Neuronal stem cell (in vitro differentiated cells): Measurements from ENCODE around the gene ACOT8.

Source experiments
- DNase-seq: peaks from one replicate; pipeline ENCODE4 v3.0.0-alpha.2; 2013; ENCODE audit warnings: low spot score
- H2AFZ ChIP-seq: one replicate; pipeline ENCODE4 v1.6.1; 2013; ENCODE audit warnings: mild to moderate bottlenecking, low read length, inconsistent platforms
- H2AK5ac ChIP-seq: 2 replicates; pipeline ENCODE4 v1.6.1; 2013; ENCODE audit warnings: low read depth, mild to moderate bottlenecking, inconsistent platforms, low read length, moderate library complexity, mixed read lengths
- H2BK120ac ChIP-seq: 2 replicates; pipeline ENCODE4 v1.6.1; 2013; ENCODE audit warnings: low read depth, mild to moderate bottlenecking, inconsistent platforms, low read length, moderate library complexity, mixed read lengths
- H2BK12ac ChIP-seq: one replicate; pipeline ENCODE4 v1.6.1; 2013; ENCODE audit warnings: low read length, inconsistent platforms
- H2BK15ac ChIP-seq: 2 replicates; pipeline ENCODE4 v1.6.1; 2013; ENCODE audit warnings: mild to moderate bottlenecking, low read length, inconsistent platforms, mixed read lengths
- H2BK5ac ChIP-seq: one replicate; pipeline ENCODE4 v1.6.1; 2013; ENCODE audit warnings: inconsistent platforms, mild to moderate bottlenecking, low read length, moderate library complexity
- H3K14ac ChIP-seq: one replicate; pipeline ENCODE4 v1.6.1; 2013; ENCODE audit warnings: low read length, inconsistent platforms
- H3K18ac ChIP-seq: 2 replicates; pipeline ENCODE4 v1.6.1; 2013; ENCODE audit warnings: low read length, inconsistent platforms
- H3K23ac ChIP-seq: 2 replicates; pipeline ENCODE4 v1.6.1; 2013; ENCODE audit warnings: low read depth, mild to moderate bottlenecking, mixed read lengths, low read length, inconsistent platforms; ENCODE audit not compliant: poor library complexity
- H3K27ac ChIP-seq: replicated peaks from 3 replicates; pipeline ENCODE4 v1.5.1; 2013; ENCODE audit warnings: low read length, inconsistent platforms
- H3K27me3 ChIP-seq, 3 experiments: 2 replicates each; pipeline ENCODE4 v1.6.1; 2013; ENCODE audit warnings: low read length in 3 of 3, mild to moderate bottlenecking in 2 of 3, inconsistent platforms in 1 of 3, low read depth in 1 of 3, mixed read lengths in 1 of 3, moderate library complexity in 1 of 3; ENCODE audit not compliant: control insufficient read depth in 3 of 3, insufficient read depth in 3 of 3
- H3K36me3 ChIP-seq, 2 donors: replicated peaks in 1 of 2; 2 replicates each; pipeline ENCODE4 v1.6.1; 2013; ENCODE audit warnings: low read length in 2 of 2; ENCODE audit not compliant: control insufficient read depth in 2 of 2, insufficient read depth in 2 of 2
- H3K4ac ChIP-seq: 2 replicates; pipeline ENCODE4 v1.6.1; 2013; ENCODE audit warnings: inconsistent platforms, mild to moderate bottlenecking, low read length, moderate library complexity
- H3K4me1 ChIP-seq, 2 donors: 1 replicate in 1 of 2; 2 replicates in 1 of 2; pipeline ENCODE4 v1.6.1; 2013; ENCODE audit warnings: low read length in 2 of 2, low read depth in 1 of 2; ENCODE audit not compliant: control insufficient read depth in 2 of 2, insufficient read depth in 1 of 2
- H3K4me2 ChIP-seq: one replicate; pipeline ENCODE4 v1.6.1; 2013; ENCODE audit warnings: mild to moderate bottlenecking, low read length, inconsistent platforms; ENCODE audit not compliant: insufficient read depth, poor library complexity, severe bottlenecking
- H3K4me3 ChIP-seq, 2 donors: 2 replicates each; pipeline ENCODE4 v1.5.1; 2013; ENCODE audit warnings: low read length in 2 of 2, mild to moderate bottlenecking in 2 of 2, inconsistent platforms in 1 of 2, moderate library complexity in 1 of 2
- H3K79me1 ChIP-seq: one replicate; pipeline ENCODE4 v1.6.1; 2013; ENCODE audit warnings: low read depth, mild to moderate bottlenecking, inconsistent platforms, low read length, moderate library complexity
- H3K9ac ChIP-seq: one replicate; pipeline ENCODE4 v1.6.1; 2013; ENCODE audit warnings: mild to moderate bottlenecking, low read depth, low read length, inconsistent platforms; ENCODE audit not compliant: poor library complexity
- H3K9me3 ChIP-seq, 2 donors: replicated peaks in 1 of 2; 2 replicates each; pipeline versions ENCODE3 to v1.6.1; 2013; ENCODE audit warnings: low read length in 2 of 2, mild to moderate bottlenecking in 2 of 2, inconsistent platforms in 1 of 2, low read depth in 1 of 2, mixed read lengths in 1 of 2, moderate library complexity in 1 of 2; ENCODE audit not compliant: control insufficient read depth in 2 of 2, insufficient read depth in 1 of 2
- H4K8ac ChIP-seq: one replicate; pipeline ENCODE4 v1.6.1; 2013; ENCODE audit warnings: low read depth, mild to moderate bottlenecking, inconsistent platforms, low read length, moderate library complexity
- H4K91ac ChIP-seq: one replicate; pipeline ENCODE4 v1.6.1; 2013; ENCODE audit warnings: low read length, low read depth, mild to moderate bottlenecking, inconsistent platforms; ENCODE audit not compliant: poor library complexity
- WGBS, 2 donors: extraction: QIAGEN DNeasy Blood & Tissue Kit; methylation state at CpG; one replicate each; pipeline ENCODE4 v1.1.7; 2013; ENCODE audit warnings: missing lambda C conversion rate in 2 of 2, mixed read lengths in 1 of 2; ENCODE audit not compliant: insufficient read length in 2 of 2, insufficient replicate concordance in 1 of 2; ENCODE audit errors: extremely low coverage in 2 of 2; 5-methylcytosine and 5-hydroxymethylcytosine counted together

Gene ACOT8

GRCh38 chr20:45823949-45824835, 33.0 kb downstream of the ACOT8 start:
- H2BK5ac ChIP-seq: peak overlapping the region; percentile 39
- H4K91ac ChIP-seq: no peak overlapping the region
- H3K9me3 ChIP-seq: peaks cover 0 to 3% of the 10 kb centered on the region in 2 donors
- H2AFZ ChIP-seq: peak overlapping the region; percentile 77
- H3K4me3 ChIP-seq: peak overlapping the region in 1 of 2 donors; percentile 10
- no peak overlapping the region for H3K9ac ChIP-seq
- H2BK120ac ChIP-seq: peak overlapping the region; percentile 61
- H3K36me3 ChIP-seq: no peaks in the 10 kb centered on the region
- H3K18ac ChIP-seq: peak overlapping the region; percentile 87
- no peak overlapping the region for H3K27ac ChIP-seq
- H2BK12ac ChIP-seq: peak overlapping the region; percentile 98
- H4K8ac ChIP-seq: peak overlapping the region; percentile 23
- peaks cover 0 to 24% (median 3%) of the 10 kb centered on the region in 3 experiments for H3K27me3 ChIP-seq
- H3K23ac ChIP-seq: peak overlapping the region; percentile 95
- H3K4ac ChIP-seq: peak overlapping the region; percentile 76
- DNase-seq: no peak
- H2BK15ac ChIP-seq: peak overlapping the region; percentile 64
- peak overlapping the region; percentile 23 for H3K4me2 ChIP-seq
- H3K4me1 ChIP-seq: peaks cover 9 to 15% of the 10 kb centered on the region in 2 donors
- H2AK5ac ChIP-seq: peak overlapping the region; percentile 81
- H3K79me1 ChIP-seq: no peaks in the 10 kb centered on the region
- WGBS, 2 donors: no CpG with 5 or more reads among the region's 57 CpGs
- H3K14ac ChIP-seq: peak overlapping the region; percentile 63

- H2BK12ac ChIP-seq: no peak overlapping the region
These were observed 34.3 kb downstream of the ACOT8 start for GRCh38 chr20:45822857-45823256.

GRCh38 chr20:45821947-45822346, 35.2 kb downstream of the ACOT8 start:
- no peak overlapping the region for H4K91ac ChIP-seq
- no peak overlapping the region for H2BK12ac ChIP-seq
- WGBS, 2 donors: no CpG with 5 or more reads among the region's 2 CpGs
- no peak overlapping the region for H3K18ac ChIP-seq
- H3K4me2 ChIP-seq: no peak overlapping the region
- no peak overlapping the region for H2BK15ac ChIP-seq
- DNase-seq: no peak
- no peak overlapping the region for H4K8ac ChIP-seq
- no peak overlapping the region for H2AFZ ChIP-seq
- no peak overlapping the region for H3K4me3 ChIP-seq
- H2AK5ac ChIP-seq: no peak overlapping the region
- no peak overlapping the region for H3K9ac ChIP-seq
- no peak overlapping the region for H3K23ac ChIP-seq
- H3K4ac ChIP-seq: no peak overlapping the region
- H3K79me1 ChIP-seq: no peaks in the 10 kb centered on the region
- H2BK5ac ChIP-seq: no peak overlapping the region
- H3K27ac ChIP-seq: no peak overlapping the region
- peaks cover 0 to 24% (median 3%) of the 10 kb centered on the region in 3 experiments for H3K27me3 ChIP-seq
- H2BK120ac ChIP-seq: no peak overlapping the region
- H3K4me1 ChIP-seq: peaks cover 8 to 11% of the 10 kb centered on the region in 2 donors
- H3K9me3 ChIP-seq: peaks cover 0 to 3% of the 10 kb centered on the region in 2 donors
- H3K36me3 ChIP-seq: peaks cover 5 to 8% of the 10 kb centered on the region in 2 donors
- H3K14ac ChIP-seq: no peak overlapping the region

More at GRCh38 chr20:45822857-45823256, 34.3 kb downstream of the ACOT8 start:
- H2AFZ ChIP-seq: no peak overlapping the region
- H3K9me3 ChIP-seq: peaks cover 0 to 3% of the 10 kb centered on the region in 2 donors
- DNase-seq: no peak
- no peak overlapping the region for H2BK120ac ChIP-seq
- H3K9ac ChIP-seq: no peak overlapping the region
- no peak overlapping the region for H3K4me2 ChIP-seq
- H2AK5ac ChIP-seq: no peak overlapping the region
- H3K79me1 ChIP-seq: no peaks in the 10 kb centered on the region
- peak overlapping the region; percentile 63 for H3K18ac ChIP-seq
- H2BK5ac ChIP-seq: no peak overlapping the region
- H3K27ac ChIP-seq: no peak overlapping the region
- H3K27me3 ChIP-seq: peaks cover 0 to 24% (median 3%) of the 10 kb centered on the region in 3 experiments
- no peak overlapping the region for H3K4ac ChIP-seq
- no peak overlapping the region for H3K14ac ChIP-seq
- peak overlapping the region; percentile 84 for H2BK15ac ChIP-seq
- peak overlapping the region; percentile 92 for H3K23ac ChIP-seq
- no peak overlapping the region for H3K4me3 ChIP-seq
- peaks cover 8 to 11% of the 10 kb centered on the region in 2 donors for H3K4me1 ChIP-seq
- no peaks in the 10 kb centered on the region for H3K36me3 ChIP-seq
- WGBS, 2 donors: no CpG with 5 or more reads among the region's 24 CpGs
- peak overlapping the region; percentile 50 for H4K91ac ChIP-seq
- no peak overlapping the region for H4K8ac ChIP-seq

GRCh38 chr20:45819466-45819865, 37.7 kb downstream of the ACOT8 start:
- Histone ChIP-seq H3K27me3 (peaks cover 0 to 24% (median 3%) of the 10 kb centered on the region in 3 experiments), H3K4me2 (no peak overlapping the region), H3K9me3 (peaks cover 0 to 3% of the 10 kb centered on the region in 2 donors), H2BK12ac (no peak overlapping the region), H4K8ac (no peak overlapping the region), H3K4me1 (peaks cover 0 to 7% of the 10 kb centered on the region in 2 donors), H3K23ac (no peak overlapping the region), H3K9ac (no peak overlapping the region), H2BK15ac (no peak overlapping the region), H2BK120ac (no peak overlapping the region), H2AFZ (no peak overlapping the region), H4K91ac (no peak overlapping the region), H2BK5ac (no peak overlapping the region), H2AK5ac (no peak overlapping the region), H3K4ac (no peak overlapping the region), H3K4me3 (no peak overlapping the region), H3K14ac (no peak overlapping the region), H3K27ac (no peak overlapping the region), H3K79me1 (no peaks in the 10 kb centered on the region), H3K18ac (no peak overlapping the region), H3K36me3 (peaks cover 20 to 30% of the 10 kb centered on the region in 2 donors)
- no peak for DNase-seq
- no CpG with 5 or more reads among the region's 4 CpGs for WGBS, 2 donors
